HEK293 (cell line): Measurements from ENCODE around the gene SLC4A1.
A peak's percentile ranks its signal among the peaks of the same experiment; 100 is the strongest.

Experiments
- CTCF ChIA-PET: fragments of 350-600 bp; formaldehyde crosslinking; extraction: SDS; loops from one replicate; lab custom pipeline; 2021; ENCODE audit warnings: antibody characterized with exemption; lab: Yijun Ruan, JAX
- POLR2A ChIA-PET: fragments of 300-600 bp; formaldehyde crosslinking; extraction: SDS; loops from one replicate; lab custom pipeline; 2020; ENCODE audit warnings: antibody characterized with exemption, inconsistent platforms; lab: Yijun Ruan, JAX
- H3K27ac ChIP-seq: fragments of 200-500 bp; sonication (Bioruptor generic); 2 replicates; pipeline ENCODE4 v1.5.1; 2014; ENCODE audit warnings: low read depth, low read length, control low read depth, inconsistent platforms; ENCODE audit errors: extremely low read depth
- H3K36me3 ChIP-seq, 2 experiments: fragments of 200-500 bp in 1 of 2; sonication (Bioruptor generic) in 1 of 2; 1 replicate in 1 of 2; 2 replicates in 1 of 2; pipeline ENCODE4 v1.5.1; 2014 to 2017; ENCODE audit warnings: inconsistent platforms in 2 of 2, low read length in 2 of 2; ENCODE audit not compliant: control insufficient read depth in 2 of 2, insufficient read depth in 1 of 2
- H3K4me1 ChIP-seq: fragments of 200-500 bp; sonication (Bioruptor generic); 2 replicates; pipeline ENCODE4 v1.5.1; 2014; ENCODE audit warnings: mild to moderate bottlenecking, low read length, inconsistent platforms; ENCODE audit not compliant: control insufficient read depth, insufficient read depth
- H3K4me3 ChIP-seq: 2 replicates; pipeline ENCODE4 v1.5.1; 2011; ENCODE audit warnings: low read depth, mild to moderate bottlenecking, control low read depth, low read length, moderate library complexity
- H3K9me3 ChIP-seq: fragments of 200-500 bp; sonication (Bioruptor generic); 2 replicates; pipeline ENCODE4 v1.5.1; 2014; ENCODE audit warnings: low read depth, low read length, inconsistent platforms; ENCODE audit not compliant: control insufficient read depth, insufficient read depth
- OSR2 ChIP-seq: fragments of 450-650 bp; formaldehyde crosslinking; IDR thresholded peaks from 2 replicates; pipeline ENCODE4 v1.5.1; 2016; ENCODE audit warnings: missing biosample characterization, missing genetic modification characterization
- RBAK ChIP-seq: fragments of 450-650 bp; formaldehyde crosslinking; IDR thresholded peaks from 2 replicates; pipeline ENCODE4 v1.5.1; 2016; ENCODE audit warnings: missing biosample characterization, missing genetic modification characterization
- SALL2 ChIP-seq: fragments of 450-650 bp; formaldehyde crosslinking; IDR thresholded peaks from 2 replicates; pipeline ENCODE4 v1.5.0; 2017; ENCODE audit warnings: missing biosample characterization, mild to moderate bottlenecking, missing genetic modification characterization, borderline replicate concordance
- SP2 ChIP-seq: fragments of 450-650 bp; formaldehyde crosslinking; IDR thresholded peaks from 2 replicates; pipeline ENCODE4 v1.5.1; 2016; ENCODE audit warnings: missing biosample characterization, missing genetic modification characterization
- SP3 ChIP-seq: fragments of 450-650 bp; formaldehyde crosslinking; IDR thresholded peaks from 2 replicates; pipeline ENCODE4 v1.5.1; 2016; ENCODE audit warnings: missing biosample characterization, missing genetic modification characterization
- ZBTB20 ChIP-seq: fragments of 450-650 bp; formaldehyde crosslinking; IDR thresholded peaks from 2 replicates; pipeline ENCODE4 v1.5.1; 2016; ENCODE audit warnings: missing biosample characterization, missing genetic modification characterization
- ZBTB26 ChIP-seq: fragments of 450-650 bp; formaldehyde crosslinking; optimal IDR thresholded peaks from 2 replicates; pipeline ENCODE3; 2016; ENCODE audit warnings: missing biosample characterization, mild to moderate bottlenecking, missing genetic modification characterization
- ZBTB7A ChIP-seq: fragments of 450-650 bp; formaldehyde crosslinking; IDR thresholded peaks from 2 replicates; pipeline ENCODE4 v1.5.1; 2016; ENCODE audit warnings: low read depth, missing biosample characterization, missing genetic modification characterization
- ZNF404 ChIP-seq: fragments of 450-650 bp; formaldehyde crosslinking; IDR thresholded peaks from 2 replicates; pipeline ENCODE4 v1.5.1; 2017; ENCODE audit warnings: missing biosample characterization, missing genetic modification characterization
- ZNF416 ChIP-seq: fragments of 450-650 bp; formaldehyde crosslinking; IDR thresholded peaks from 2 replicates; pipeline ENCODE4 v1.5.1; 2016; ENCODE audit warnings: missing biosample characterization, missing genetic modification characterization
- ZNF501 ChIP-seq: fragments of 450-650 bp; formaldehyde crosslinking; IDR thresholded peaks from 2 replicates; pipeline ENCODE4 v1.5.1; 2016; ENCODE audit warnings: missing biosample characterization, missing genetic modification characterization
- ZNF521 ChIP-seq: fragments of 450-650 bp; formaldehyde crosslinking; IDR thresholded peaks from 2 replicates; pipeline ENCODE4 v1.5.1; 2017; ENCODE audit warnings: missing biosample characterization, mild to moderate bottlenecking, missing genetic modification characterization
- ZNF561 ChIP-seq: fragments of 450-650 bp; IDR thresholded peaks from 2 replicates; pipeline ENCODE4 v1.5.1; 2018; ENCODE audit warnings: missing biosample characterization, missing genetic modification characterization, borderline replicate concordance
- ZNF600 ChIP-seq: fragments of 450-650 bp; formaldehyde crosslinking; IDR thresholded peaks from 2 replicates; pipeline ENCODE4 v1.5.1; 2016; ENCODE audit warnings: missing biosample characterization, missing genetic modification characterization
- ZNF621 ChIP-seq: fragments of 450-650 bp; formaldehyde crosslinking; IDR thresholded peaks from 2 replicates; pipeline ENCODE4 v1.5.1; 2017; ENCODE audit warnings: missing biosample characterization, missing genetic modification characterization
- ZNF660 ChIP-seq: fragments of 450-650 bp; IDR thresholded peaks from 2 replicates; pipeline ENCODE4 v1.5.1; 2018; ENCODE audit warnings: missing biosample characterization, mild to moderate bottlenecking, missing genetic modification characterization
- ZNF701 ChIP-seq: fragments of 450-650 bp; formaldehyde crosslinking; IDR thresholded peaks from 2 replicates; pipeline ENCODE4 v1.5.1; 2016; ENCODE audit warnings: missing biosample characterization, missing genetic modification characterization
- ZNF777 ChIP-seq: fragments of 450-650 bp; formaldehyde crosslinking; IDR thresholded peaks from 2 replicates; pipeline ENCODE4 v1.5.1; 2017; ENCODE audit warnings: missing biosample characterization, missing genetic modification characterization, borderline replicate concordance
- ZNF843 ChIP-seq: fragments of 450-650 bp; formaldehyde crosslinking; IDR thresholded peaks from 2 replicates; pipeline ENCODE4 v1.5.1; 2016; ENCODE audit warnings: missing biosample characterization, missing genetic modification characterization
- ZSCAN30 ChIP-seq: fragments of 450-650 bp; IDR thresholded peaks from 2 replicates; pipeline ENCODE4 v1.5.1; 2018; ENCODE audit warnings: missing biosample characterization, mild to moderate bottlenecking, missing genetic modification characterization, moderate library complexity
- TF ChIP-seq, protein P1 (sequence below): sonication (generic); formaldehyde crosslinking; IDR thresholded peaks from 2 replicates; pipeline ENCODE4 v1.8.1; 2022; ENCODE audit warnings: mild to moderate bottlenecking, moderate library complexity, missing genetic modification reagents
- TF ChIP-seq, protein P2 (sequence below): fragments of 450-650 bp; formaldehyde crosslinking; IDR thresholded peaks from 2 replicates; pipeline ENCODE4 v1.5.1; 2017; ENCODE audit warnings: missing biosample characterization, mild to moderate bottlenecking, missing genetic modification characterization, moderate library complexity

Gene SLC4A1

DNA sequence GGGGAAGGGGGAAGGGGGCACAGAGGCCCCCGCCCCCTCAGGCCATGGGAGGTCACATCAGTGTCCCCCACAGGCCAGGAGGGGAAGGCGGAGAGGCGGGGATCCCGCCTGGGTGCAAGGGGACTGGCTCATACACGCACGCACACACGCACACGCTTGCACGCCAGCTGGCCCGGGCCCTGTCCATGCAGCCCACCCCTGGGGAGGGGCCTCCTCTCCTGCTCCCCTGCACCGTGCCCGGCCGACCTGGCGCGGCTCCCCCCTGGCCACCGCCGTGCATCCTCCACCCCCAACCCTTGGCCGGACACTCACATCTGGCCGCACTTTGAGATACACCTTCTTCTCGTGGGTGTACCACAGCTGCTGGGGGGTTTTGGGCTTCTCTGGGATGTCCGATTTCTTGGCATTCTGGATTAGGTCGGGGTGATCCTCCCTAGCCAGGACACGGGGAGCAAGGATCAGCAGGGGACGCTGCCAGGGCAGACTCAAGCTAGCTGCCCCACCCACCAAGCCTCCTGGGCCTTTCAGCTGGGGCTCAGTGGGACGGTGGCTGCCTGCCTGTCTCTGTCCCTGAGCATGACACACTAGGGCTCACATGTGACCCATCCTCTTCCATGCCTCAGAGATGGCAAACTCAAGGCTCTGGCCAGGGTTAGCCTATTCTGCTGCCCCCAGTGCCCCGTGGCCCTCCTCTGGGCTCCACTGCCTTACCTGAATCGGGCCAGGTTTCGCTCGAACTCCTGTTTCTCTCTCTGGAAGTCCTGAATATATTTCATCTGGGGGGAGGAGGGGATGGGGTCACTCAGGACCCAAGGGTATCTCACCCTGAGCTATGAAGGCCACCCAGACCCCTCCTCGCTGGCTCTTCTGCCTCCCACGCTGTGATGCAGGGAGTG lies 55.2 kb downstream of the SLC4A1 start:
- TF ChIP-seq OSR2 (tag by site-specific recombination) (no peak), ZNF701 (tag by site-specific recombination) (no peak), ZBTB7A (tag by site-specific recombination) (no peak), ZSCAN30 (no peak)

GRCh38 chr17:44211281-44212265 lies 56.4 kb downstream of the SLC4A1 start:
- TF ChIP-seq ZNF416 (tag by site-specific recombination) (no peak), ZNF600 (tag by site-specific recombination) (0 out of 2 replicates have a peak, but pooled peaks have one; percentile 10)
- POLR2A ChIA-PET = interaction anchor here (1.1 to 4.1 kb wide), 4 partner anchors 9 to 134 kb away, joined by 3 to 23 read pairs (median 4); partner anchors contain the start of genes TMUB2 and UBTF
- CTCF ChIA-PET = interaction anchor here (0.6 to 3.7 kb wide), 7 partner anchors 28 to 300 kb away, joined by 3 to 33 read pairs (median 7); partner anchors contain the start of genes GRN and SLC25A39

More for the DNA sequence above, 55.2 kb downstream of the SLC4A1 start:
- no peaks in the 10 kb centered on the region for H3K9me3 ChIP-seq
- H3K4me1 ChIP-seq = no peaks in the 10 kb centered on the region
- POLR2A ChIA-PET = interaction anchor here (0.6 to 4.1 kb wide), 7 partner anchors 8 to 133 kb away, joined by 3 to 23 read pairs (median 3); partner anchors contain the start of genes ATXN7L3, GRN, TMUB2 and UBTF
- H3K27ac ChIP-seq = no peak overlapping the region
- H3K4me3 ChIP-seq = no peak overlapping the region
- H3K36me3 ChIP-seq = peaks cover 34 to 95% of the 10 kb centered on the region in 2 experiments
- CTCF ChIA-PET = interaction anchor here (0.6 to 2.6 kb wide), 4 partner anchors 16 to 783 kb away, joined by 3 to 13 read pairs (median 3); partner anchors contain the start of gene GRN

GRCh38 chr17:44210342-44211192 lies 57.4 kb downstream of the SLC4A1 start:
- ChIA-PET POLR2A (interaction anchor here (0.9 to 4.1 kb wide), 6 partner anchors 8 to 114 kb away, joined by 3 to 23 read pairs (median 4); partner anchors contain the start of genes ATXN7L3, TMUB2 and UBTF), CTCF (interaction anchor here (0.5 to 3.7 kb wide), 24 partner anchors 9 to 313 kb away, joined by 3 to 33 read pairs (median 4); partner anchors contain the start of genes GRN, SLC25A39 and TMUB2)
- H3K36me3 ChIP-seq = peaks cover 38 to 88% of the 10 kb centered on the region in 2 experiments
- H3K9me3 ChIP-seq = no peaks in the 10 kb centered on the region
- H3K4me1 ChIP-seq = no peaks in the 10 kb centered on the region
- no peak overlapping the region; the same call in 1 of the 2 replicates for H3K27ac ChIP-seq
- no peak overlapping the region for H3K4me3 ChIP-seq
- no peak for TF ChIP-seq ZNF843 (tag by site-specific recombination)
- TF ChIP-seq RBAK (tag by site-specific recombination) = no peak
- peak; percentile 29; the same call in 1 of the 2 replicates for TF ChIP-seq ZNF501 (tag by site-specific recombination)
- no peak for TF ChIP-seq ZNF777
- no peak for TF ChIP-seq ZNF621 (tag by site-specific recombination)
- 0 out of 2 replicates have a peak, but pooled peaks have one; percentile 19 for TF ChIP-seq SP3
- TF ChIP-seq SALL2 (tag by site-specific recombination) = 0 out of 2 replicates have a peak, but pooled peaks have one; percentile 6
- TF ChIP-seq SP2 (tag by site-specific recombination) = no peak
- TF ChIP-seq, protein P1, sequence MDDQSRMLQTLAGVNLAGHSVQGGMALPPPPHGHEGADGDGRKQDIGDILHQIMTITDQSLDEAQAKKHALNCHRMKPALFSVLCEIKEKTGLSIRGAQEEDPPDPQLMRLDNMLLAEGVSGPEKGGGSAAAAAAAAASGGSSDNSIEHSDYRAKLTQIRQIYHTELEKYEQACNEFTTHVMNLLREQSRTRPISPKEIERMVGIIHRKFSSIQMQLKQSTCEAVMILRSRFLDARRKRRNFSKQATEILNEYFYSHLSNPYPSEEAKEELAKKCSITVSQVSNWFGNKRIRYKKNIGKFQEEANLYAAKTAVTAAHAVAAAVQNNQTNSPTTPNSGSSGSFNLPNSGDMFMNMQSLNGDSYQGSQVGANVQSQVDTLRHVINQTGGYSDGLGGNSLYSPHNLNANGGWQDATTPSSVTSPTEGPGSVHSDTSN = peak; percentile 86
- peak; percentile 85 for TF ChIP-seq ZNF660 (tag by site-specific recombination)
- TF ChIP-seq ZNF521 = no peak
- no peak for TF ChIP-seq ZNF404 (tag by site-specific recombination)
- peak; percentile 90 for TF ChIP-seq ZNF561 (tag by site-specific recombination)
- peak; percentile 45 for TF ChIP-seq ZBTB26 (tag by site-specific recombination)
- TF ChIP-seq, protein P2, sequence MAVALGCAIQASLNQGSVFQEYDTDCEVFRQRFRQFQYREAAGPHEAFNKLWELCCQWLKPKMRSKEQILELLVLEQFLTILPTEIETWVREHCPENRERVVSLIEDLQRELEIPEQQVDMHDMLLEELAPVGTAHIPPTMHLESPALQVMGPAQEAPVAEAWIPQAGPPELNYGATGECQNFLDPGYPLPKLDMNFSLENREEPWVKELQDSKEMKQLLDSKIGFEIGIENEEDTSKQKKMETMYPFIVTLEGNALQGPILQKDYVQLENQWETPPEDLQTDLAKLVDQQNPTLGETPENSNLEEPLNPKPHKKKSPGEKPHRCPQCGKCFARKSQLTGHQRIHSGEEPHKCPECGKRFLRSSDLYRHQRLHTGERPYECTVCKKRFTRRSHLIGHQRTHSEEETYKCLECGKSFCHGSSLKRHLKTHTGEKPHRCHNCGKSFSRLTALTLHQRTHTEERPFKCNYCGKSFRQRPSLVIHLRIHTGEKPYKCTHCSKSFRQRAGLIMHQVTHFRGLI = peak; percentile 81
- peak; percentile 28; the same call in 1 of the 2 replicates for TF ChIP-seq ZBTB20 (tag by site-specific recombination)

More at GRCh38 chr17:44211281-44212265, 56.4 kb downstream of the SLC4A1 start:
- H3K4me3 ChIP-seq = no peak overlapping the region
- H3K4me1 ChIP-seq = no peaks in the 10 kb centered on the region
- H3K36me3 ChIP-seq = peaks cover 39 to 98% of the 10 kb centered on the region in 2 experiments
- H3K9me3 ChIP-seq = no peaks in the 10 kb centered on the region
- no peak overlapping the region for H3K27ac ChIP-seq
